Type B pancreatic cell (in vitro differentiated cells): ENCODE results near the gene SMARCD3. TPM values are rescaled to one million over a fixed set of nuclear protein-coding genes. Genes with fewer than 3 reads are reported as not detected.

Experiments
- DNase-seq: peaks from one replicate; pipeline ENCODE4 v3.0.0; 2021; ENCODE audit warnings: mixed read lengths; ENCODE audit not compliant: unreplicated experiment; ENCODE audit errors: extremely low spot score
- H3K27ac Mint-ChIP-seq: 2 replicates; pipeline ENCODE4 v1.8.0; 2021; ENCODE audit warnings: mild to moderate bottlenecking, mixed read lengths
- H3K27me3 Mint-ChIP-seq: 2 replicates; pipeline ENCODE4 v1.8.0; 2021; ENCODE audit warnings: mixed read lengths
- H3K36me3 Mint-ChIP-seq: 2 replicates; pipeline ENCODE4 v1.8.0; 2021; ENCODE audit warnings: mixed read lengths
- H3K4me1 Mint-ChIP-seq: one replicate; pipeline ENCODE4 v1.8.0; 2021; ENCODE audit warnings: mixed read lengths; ENCODE audit not compliant: unreplicated experiment
- H3K4me3 Mint-ChIP-seq: 2 replicates; pipeline ENCODE4 v1.8.0; 2021; ENCODE audit warnings: mild to moderate bottlenecking, mixed read lengths
- H3K9me3 Mint-ChIP-seq: 2 replicates; pipeline ENCODE4 v1.8.0; 2021; ENCODE audit warnings: mixed read lengths
- CTCF ChIP-seq: fragments of 200-600 bp; sonication (generic); conservative IDR thresholded peaks from 2 replicates; pipeline ENCODE4 v1.5.0; 2021; ENCODE audit warnings: antibody characterized with exemption, mild to moderate bottlenecking
- total RNA-seq: library from RNA; stranded (reverse); gene quantifications from 2 replicates; pipeline ENCODE4 v1.2.1, GENCODE V29; 2021; ENCODE audit warnings: low replicate concordance

The SMARCD3 gene
- total RNA-seq, 1 donor from 2014 or later, result 58.4 TPM

GRCh38 chr7:151261529-151261928, 13.0 kb upstream of the SMARCD3 start:
- peaks cover 43% of the 10 kb centered on the region for H3K27me3 Mint-ChIP-seq
- H3K27ac Mint-ChIP-seq, result no peak overlapping the region

GRCh38 chr7:151260883-151261282, 12.4 kb upstream of the SMARCD3 start:
- no peak for TF ChIP-seq CTCF
- Mint-ChIP-seq H3K4me1 (no peaks in the 10 kb centered on the region), H3K36me3 (no peaks in the 10 kb centered on the region), H3K27me3 (peaks cover 46% of the 10 kb centered on the region), H3K4me3 (no peak overlapping the region), H3K27ac (no peak overlapping the region), H3K9me3 (no peaks in the 10 kb centered on the region)
- DNase-seq, result no peak

More at GRCh38 chr7:151261529-151261928, 13.0 kb upstream of the SMARCD3 start:
- Mint-ChIP-seq H3K4me1 (no peaks in the 10 kb centered on the region), H3K36me3 (no peaks in the 10 kb centered on the region), H3K9me3 (no peaks in the 10 kb centered on the region), H3K4me3 (no peak overlapping the region)
- DNase-seq, result no peak
- no peak for TF ChIP-seq CTCF

- no peaks in the 10 kb centered on the region for H3K4me1 Mint-ChIP-seq
- no peak for DNase-seq
- no peaks in the 10 kb centered on the region for H3K36me3 Mint-ChIP-seq
- no peak for TF ChIP-seq CTCF
- H3K27ac Mint-ChIP-seq, result no peak overlapping the region
- no peaks in the 10 kb centered on the region for H3K9me3 Mint-ChIP-seq
- H3K4me3 Mint-ChIP-seq, result no peak overlapping the region
- peaks cover 48% of the 10 kb centered on the region for H3K27me3 Mint-ChIP-seq
Observed at GRCh38 chr7:151260471-151260870, 12.0 kb upstream of the SMARCD3 start.

- no peak for DNase-seq
- H3K4me3 Mint-ChIP-seq, result no peak overlapping the region
- no peak for TF ChIP-seq CTCF
- H3K36me3 Mint-ChIP-seq, result no peaks in the 10 kb centered on the region
- no peaks in the 10 kb centered on the region for H3K9me3 Mint-ChIP-seq
- peaks cover under 1% of the 10 kb centered on the region for H3K4me1 Mint-ChIP-seq
- H3K27me3 Mint-ChIP-seq, result peaks cover 48% of the 10 kb centered on the region
- H3K27ac Mint-ChIP-seq, result peak overlapping the region; percentile 32
Observed at GRCh38 chr7:151257990-151258389, 9.5 kb upstream of the SMARCD3 start.

GRCh38 chr7:151256410-151257045, 8.0 kb upstream of the SMARCD3 start:
- peak overlapping the region; percentile 28 for H3K27ac Mint-ChIP-seq
- no peaks in the 10 kb centered on the region for H3K9me3 Mint-ChIP-seq
- H3K4me3 Mint-ChIP-seq, result no peak overlapping the region
- peaks cover 48% of the 10 kb centered on the region for H3K27me3 Mint-ChIP-seq
- no peak for DNase-seq
- no peak for TF ChIP-seq CTCF
- peaks cover 10% of the 10 kb centered on the region for H3K4me1 Mint-ChIP-seq
- H3K36me3 Mint-ChIP-seq, result no peaks in the 10 kb centered on the region
